Natural killer cell (primary cell): ENCODE data around the gene ZNF276. TPM values are rescaled to one million over a fixed set of nuclear protein-coding genes. Genes with fewer than 3 reads are reported as not detected.

Experiments
- ATAC-seq, 3 donors: fragments of 150-1000 bp in 2 of 3; fragments of 200-7000 bp in 1 of 3; cut with Tn5 transposase; 1 replicate in 1 of 3; 2 replicates in 2 of 3; pipeline ENCODE4 v1.10.0; 2021; ENCODE audit warnings: mild to moderate bottlenecking in 2 of 3, moderate library complexity in 2 of 3
- DNase-seq, 2 donors: peaks; one replicate each; pipeline versions ENCODE4 v3.0.0 to v3.0.0-alpha.2; 2013 to 2021; ENCODE audit warnings: mixed read lengths in 1 of 2
- H3K27ac ChIP-seq: one replicate; pipeline ENCODE4 v1.5.1; 2013; ENCODE audit warnings: mild to moderate bottlenecking, low read length
- H3K27me3 ChIP-seq: one replicate; pipeline ENCODE4 v1.6.1; 2013; ENCODE audit warnings: low read length; ENCODE audit not compliant: control insufficient read depth, insufficient read depth
- H3K36me3 ChIP-seq: one replicate; pipeline ENCODE4 v1.6.1; 2013; ENCODE audit warnings: low read length; ENCODE audit not compliant: control insufficient read depth, insufficient read depth
- H3K4me1 ChIP-seq: one replicate; pipeline ENCODE4 v1.6.1; 2013; ENCODE audit warnings: low read length; ENCODE audit not compliant: control insufficient read depth, insufficient read depth
- H3K4me3 ChIP-seq: one replicate; pipeline ENCODE4 v1.5.1; 2013; ENCODE audit warnings: low read length
- H3K9me3 ChIP-seq: one replicate; pipeline ENCODE4 v1.6.1; 2013; ENCODE audit warnings: low read length; ENCODE audit not compliant: control insufficient read depth, insufficient read depth
- H3K27ac Mint-ChIP-seq, 2 donors: one replicate each; pipeline ENCODE4 v1.8.0; 2022; ENCODE audit warnings: mild to moderate bottlenecking in 2 of 2, mixed read lengths in 2 of 2, moderate library complexity in 1 of 2
- H3K27me3 Mint-ChIP-seq, 2 donors: one replicate each; pipeline ENCODE4 v1.8.0; 2022; ENCODE audit warnings: low read depth in 2 of 2, mixed read lengths in 2 of 2
- H3K36me3 Mint-ChIP-seq: one replicate; pipeline ENCODE4 v1.8.0; 2022; ENCODE audit warnings: mixed read lengths
- H3K4me1 Mint-ChIP-seq, 2 donors: one replicate each; pipeline ENCODE4 v1.8.0; 2022; ENCODE audit warnings: mixed read lengths in 2 of 2
- H3K4me3 Mint-ChIP-seq: one replicate; pipeline ENCODE4 v1.8.0; 2022; ENCODE audit warnings: mild to moderate bottlenecking, moderate library complexity, mixed read lengths
- H3K9me3 Mint-ChIP-seq, 2 donors: one replicate each; pipeline ENCODE4 v1.8.0; 2022; ENCODE audit warnings: mixed read lengths in 2 of 2
- WGBS: methylation state at CpG from one replicate; pipeline ENCODE4 v1.1.7; 2013; ENCODE audit warnings: missing lambda C conversion rate; ENCODE audit not compliant: insufficient coverage; 5-methylcytosine and 5-hydroxymethylcytosine counted together
- intact Hi-C: fragments of 100-400 bp; cut with micrococcal nuclease; formaldehyde crosslinking; loops from one replicate; pipeline ENCODE4 v1.14.2; 2022
- total RNA-seq, 4 donors: library from RNA; stranded (reverse); fragments of 120-200 nt in 1 of 4; gene quantifications; one replicate each; pipeline versions ENCODE4 v1.2.3 to v1.2.4, GENCODE V29; 2013 to 2022
- TF ChIP-seq, protein P1 (sequence below): fragments of 200-600 bp; IDR thresholded peaks from one replicate; pipeline ENCODE4 v1.8.0; 2022; ENCODE audit warnings: antibody characterized with exemption

The ZNF276 gene
- total RNA-seq, 3 donors from 2014 or later (not counting 1 experiment from before 2014, with no cell fraction given), result 146 to 206 (median 186) TPM

DNA sequence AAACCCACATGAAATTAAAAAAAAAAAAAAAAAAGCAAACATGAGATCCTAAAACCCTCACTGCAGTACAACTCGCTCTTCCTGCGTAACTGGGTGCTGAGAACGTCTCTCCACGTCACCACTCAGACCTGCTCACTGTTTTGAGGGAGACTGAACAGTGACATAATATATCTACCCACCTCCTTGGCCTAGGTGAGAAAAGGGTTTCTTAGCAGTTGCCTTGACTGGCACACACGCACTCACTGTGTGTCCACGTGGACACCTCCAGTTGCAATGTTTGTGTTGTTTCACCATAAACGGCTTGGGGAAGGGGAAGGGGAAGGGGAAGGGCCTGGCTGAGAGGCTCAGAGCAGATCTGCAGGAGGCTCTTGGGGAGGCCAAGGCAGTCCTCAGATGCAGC lies 63.1 kb downstream of the ZNF276 start:
- no peak overlapping the region for H3K27ac ChIP-seq
- Mint-ChIP-seq H3K4me3 (peak overlapping the region; percentile 37), H3K27ac (no peak overlapping the region), H3K27me3 (no peaks in the 10 kb centered on the region), H3K36me3 (no peaks in the 10 kb centered on the region), H3K9me3 (no peaks in the 10 kb centered on the region), H3K4me1 (peaks cover 14% of the 10 kb centered on the region in 2 donors)
- WGBS, result 84% methylated on average over 7 of the region's 7 CpGs
- H3K36me3 ChIP-seq, result no peaks in the 10 kb centered on the region
- intact Hi-C loops, result no loop called here
- TF ChIP-seq, protein P1, sequence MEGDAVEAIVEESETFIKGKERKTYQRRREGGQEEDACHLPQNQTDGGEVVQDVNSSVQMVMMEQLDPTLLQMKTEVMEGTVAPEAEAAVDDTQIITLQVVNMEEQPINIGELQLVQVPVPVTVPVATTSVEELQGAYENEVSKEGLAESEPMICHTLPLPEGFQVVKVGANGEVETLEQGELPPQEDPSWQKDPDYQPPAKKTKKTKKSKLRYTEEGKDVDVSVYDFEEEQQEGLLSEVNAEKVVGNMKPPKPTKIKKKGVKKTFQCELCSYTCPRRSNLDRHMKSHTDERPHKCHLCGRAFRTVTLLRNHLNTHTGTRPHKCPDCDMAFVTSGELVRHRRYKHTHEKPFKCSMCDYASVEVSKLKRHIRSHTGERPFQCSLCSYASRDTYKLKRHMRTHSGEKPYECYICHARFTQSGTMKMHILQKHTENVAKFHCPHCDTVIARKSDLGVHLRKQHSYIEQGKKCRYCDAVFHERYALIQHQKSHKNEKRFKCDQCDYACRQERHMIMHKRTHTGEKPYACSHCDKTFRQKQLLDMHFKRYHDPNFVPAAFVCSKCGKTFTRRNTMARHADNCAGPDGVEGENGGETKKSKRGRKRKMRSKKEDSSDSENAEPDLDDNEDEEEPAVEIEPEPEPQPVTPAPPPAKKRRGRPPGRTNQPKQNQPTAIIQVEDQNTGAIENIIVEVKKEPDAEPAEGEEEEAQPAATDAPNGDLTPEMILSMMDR, result no peak
- H3K9me3 ChIP-seq, result no peaks in the 10 kb centered on the region
- peak in 1 of 2 donors; percentile 72 for DNase-seq
- peak; percentile 32 to 52 (median 48) for ATAC-seq
- no peak overlapping the region for H3K4me3 ChIP-seq
- no peaks in the 10 kb centered on the region for H3K27me3 ChIP-seq
- H3K4me1 ChIP-seq, result peaks cover 32% of the 10 kb centered on the region

DNA sequence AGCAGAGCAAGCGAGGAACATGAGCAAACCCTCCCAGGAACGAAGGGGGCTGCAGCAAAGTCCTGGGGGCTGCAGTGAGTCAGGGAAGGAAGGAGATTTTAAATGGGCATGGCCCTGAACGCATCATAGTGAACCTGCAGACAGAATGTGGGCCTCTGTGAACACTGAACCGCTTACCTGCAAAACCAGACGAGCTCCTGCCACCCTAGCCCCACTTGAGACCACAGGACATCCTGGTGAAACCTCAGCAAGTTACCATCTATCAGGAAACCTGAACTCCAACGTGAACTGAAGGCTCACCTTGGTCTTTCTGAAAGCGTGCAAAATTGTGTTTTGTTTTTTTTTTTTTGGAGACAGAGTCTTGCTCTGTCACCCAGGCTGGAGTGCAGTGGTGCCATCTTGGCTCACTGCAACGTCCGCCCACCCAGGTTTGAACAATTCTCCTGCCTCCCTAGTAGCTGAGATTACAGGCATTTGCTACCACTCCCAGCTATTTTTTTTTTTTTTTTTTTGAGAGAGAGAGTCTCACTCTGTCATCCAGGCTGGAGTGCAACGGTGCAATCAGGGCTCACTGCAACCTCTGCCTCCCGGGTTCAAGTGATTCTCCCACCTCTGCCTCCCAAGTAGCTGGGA lies 64.3 kb downstream of the ZNF276 start:
- no peak overlapping the region for H3K27ac ChIP-seq
- WGBS, result 57% methylated on average over 11 of the region's 11 CpGs
- Mint-ChIP-seq H3K27me3 (no peaks in the 10 kb centered on the region), H3K4me1 (peaks cover 14% of the 10 kb centered on the region in 2 donors), H3K36me3 (no peaks in the 10 kb centered on the region), H3K27ac (no peak overlapping the region), H3K9me3 (no peaks in the 10 kb centered on the region), H3K4me3 (no peak overlapping the region)
- TF ChIP-seq, protein P1, result no peak
- H3K27me3 ChIP-seq, result no peaks in the 10 kb centered on the region
- DNase-seq, result peak in 1 of 2 donors; percentile 78
- intact Hi-C loops, result no loop called here
- no peaks in the 10 kb centered on the region for H3K9me3 ChIP-seq
- ATAC-seq, result peak in 2 of 3 donors; percentile 57 to 83
- peaks cover 32% of the 10 kb centered on the region for H3K4me1 ChIP-seq
- H3K36me3 ChIP-seq, result no peaks in the 10 kb centered on the region
- no peak overlapping the region for H3K4me3 ChIP-seq

DNA sequence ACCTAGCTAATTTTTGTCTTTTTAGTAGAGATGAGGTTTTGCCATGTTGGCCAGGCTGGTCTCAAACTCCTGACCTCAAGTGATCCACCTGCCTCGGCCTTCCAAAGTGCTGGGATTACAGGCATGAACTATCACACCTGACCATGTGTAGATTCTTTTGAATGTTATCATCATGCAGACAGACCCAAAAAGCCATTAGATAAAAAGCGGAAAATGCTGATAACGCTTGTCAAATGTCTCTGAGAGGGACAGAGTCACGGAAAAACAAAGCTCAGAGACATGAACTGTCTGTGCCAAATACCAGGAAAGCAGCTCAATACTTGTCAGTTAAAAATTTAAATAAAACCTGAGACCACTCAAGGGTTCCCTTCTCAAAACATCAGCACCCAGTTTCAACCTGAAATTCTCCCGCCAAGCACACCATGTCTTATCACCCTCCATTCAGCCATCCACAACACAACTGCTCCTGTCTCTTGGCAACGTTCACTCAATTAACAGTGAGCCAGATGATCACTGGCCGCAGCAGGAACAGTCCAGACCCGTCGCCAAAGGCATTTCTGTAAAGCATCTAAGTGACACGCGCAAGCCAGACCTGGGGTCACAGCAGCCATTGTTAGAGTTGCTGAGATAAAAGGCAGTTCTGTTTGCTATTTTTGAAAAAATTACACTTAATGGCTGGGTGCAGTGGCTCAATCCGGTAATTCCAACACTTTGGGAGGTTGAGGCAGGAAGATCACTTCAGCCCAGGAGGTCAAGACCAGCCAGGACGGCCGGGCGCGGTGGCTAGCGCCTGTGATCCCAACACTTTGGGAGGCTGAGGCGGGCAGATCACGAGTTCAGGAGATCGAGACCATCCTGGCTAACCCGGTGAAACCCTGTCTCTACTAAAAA lies 65.4 kb downstream of the ZNF276 start:
- no peak overlapping the region for H3K27ac Mint-ChIP-seq
- 98% methylated on average over 21 of the region's 21 CpGs for WGBS

More for the DNA sequence above, 65.4 kb downstream of the ZNF276 start:
- H3K4me1 Mint-ChIP-seq, result peaks cover 14% of the 10 kb centered on the region in 2 donors
- Histone ChIP-seq H3K27ac (no peak overlapping the region), H3K9me3 (no peaks in the 10 kb centered on the region), H3K4me1 (peaks cover 32% of the 10 kb centered on the region), H3K4me3 (no peak overlapping the region), H3K27me3 (no peaks in the 10 kb centered on the region), H3K36me3 (peaks cover 2% of the 10 kb centered on the region)
- ATAC-seq, result no peak
- TF ChIP-seq, protein P1, result no peak
- DNase-seq, result no peak
- H3K36me3 Mint-ChIP-seq, result no peaks in the 10 kb centered on the region
- H3K4me3 Mint-ChIP-seq, result no peak overlapping the region
- no peaks in the 10 kb centered on the region for H3K27me3 Mint-ChIP-seq
- intact Hi-C loops, result no loop called here
- no peaks in the 10 kb centered on the region for H3K9me3 Mint-ChIP-seq
